Breast epithelium (tissue), 3 donors: ENCODE data around the gene THBS3.
"Not testable (repeated sequence)": the region's sequence is repeated elsewhere in the genome, so short reads cannot be mapped to it uniquely, and the experiment has no call there.

Experiments
- POLR2A ChIP-seq: fragments of 450-650 bp; IDR thresholded peaks from one replicate; pipeline ENCODE4 v1.6.1; 2016; ENCODE audit warnings: antibody characterized with exemption, mild to moderate bottlenecking, moderate library complexity
- POLR2AphosphoS5 ChIP-seq, 3 donors: sonication (generic); formaldehyde crosslinking; IDR thresholded peaks; one replicate each; pipeline ENCODE4 v1.6.1; 2017; ENCODE audit warnings: antibody characterized with exemption in 3 of 3
- TF ChIP-seq, protein P1 (sequence below), 3 donors: fragments of 450-650 bp; IDR thresholded peaks; one replicate each; pipeline ENCODE4 v1.5.1; 2016 to 2017; ENCODE audit warnings: antibody characterized with exemption in 3 of 3, mild to moderate bottlenecking in 3 of 3, moderate library complexity in 3 of 3

DNA sequence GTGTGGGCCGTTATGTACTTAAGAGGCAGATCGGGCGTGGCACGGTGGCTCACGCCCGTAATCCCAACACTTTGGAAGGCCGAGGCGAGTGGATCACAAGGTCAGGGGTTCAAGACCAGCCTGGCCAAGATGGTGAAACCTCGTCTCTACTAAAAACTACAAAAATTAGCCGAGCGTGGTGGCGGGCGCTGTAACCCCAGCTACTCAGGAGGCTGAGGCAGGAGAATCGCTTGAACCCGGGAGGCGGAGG is 13.8 kb downstream of the THBS3 start:
- TF ChIP-seq, protein P1, sequence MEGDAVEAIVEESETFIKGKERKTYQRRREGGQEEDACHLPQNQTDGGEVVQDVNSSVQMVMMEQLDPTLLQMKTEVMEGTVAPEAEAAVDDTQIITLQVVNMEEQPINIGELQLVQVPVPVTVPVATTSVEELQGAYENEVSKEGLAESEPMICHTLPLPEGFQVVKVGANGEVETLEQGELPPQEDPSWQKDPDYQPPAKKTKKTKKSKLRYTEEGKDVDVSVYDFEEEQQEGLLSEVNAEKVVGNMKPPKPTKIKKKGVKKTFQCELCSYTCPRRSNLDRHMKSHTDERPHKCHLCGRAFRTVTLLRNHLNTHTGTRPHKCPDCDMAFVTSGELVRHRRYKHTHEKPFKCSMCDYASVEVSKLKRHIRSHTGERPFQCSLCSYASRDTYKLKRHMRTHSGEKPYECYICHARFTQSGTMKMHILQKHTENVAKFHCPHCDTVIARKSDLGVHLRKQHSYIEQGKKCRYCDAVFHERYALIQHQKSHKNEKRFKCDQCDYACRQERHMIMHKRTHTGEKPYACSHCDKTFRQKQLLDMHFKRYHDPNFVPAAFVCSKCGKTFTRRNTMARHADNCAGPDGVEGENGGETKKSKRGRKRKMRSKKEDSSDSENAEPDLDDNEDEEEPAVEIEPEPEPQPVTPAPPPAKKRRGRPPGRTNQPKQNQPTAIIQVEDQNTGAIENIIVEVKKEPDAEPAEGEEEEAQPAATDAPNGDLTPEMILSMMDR (IDR thresholded peaks at IDR 0.05), result not testable (repeated sequence)
- TF ChIP-seq POLR2AphosphoS5 (IDR thresholded peaks at IDR 0.05); POLR2A: not testable (repeated sequence)
